ENCODE data around the gene CERS6.

The CERS6 gene

DNA sequence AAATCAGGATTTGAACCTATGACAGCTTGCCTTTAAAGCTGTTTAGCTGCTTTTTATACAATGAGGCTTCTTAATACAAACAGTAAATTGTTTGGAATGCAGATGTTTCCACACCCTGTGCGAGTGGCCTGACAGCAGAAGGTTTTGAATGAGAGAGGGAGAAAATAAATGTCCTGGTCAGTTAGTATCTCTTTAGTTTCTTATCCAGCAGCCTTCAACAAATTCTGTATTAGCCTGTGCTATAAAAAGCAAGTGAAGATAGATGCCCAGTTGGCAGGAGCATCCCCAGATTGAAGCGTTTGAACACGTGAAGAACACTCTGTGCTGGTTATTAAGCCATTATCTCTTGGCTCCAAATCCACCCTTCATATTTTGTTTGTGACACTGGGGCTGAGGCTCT lies 70.6 kb downstream of the CERS6 start:
- Histone ChIP-seq H3K4me3 (ENCODE audit: low read depth in 1 of 2, low read length in 2 of 2) (no peak overlapping the region), H3K4me1 (ENCODE audit: insufficient read depth, low read length) (peaks cover 10% of the 10 kb centered on the region), H3K27me3 (ENCODE audit: control insufficient read depth in 1 of 2, insufficient read depth in 2 of 2, low read length in 2 of 2) (no peaks in the 10 kb centered on the region), H3K36me3 (ENCODE audit: insufficient read depth, low read length) (no peaks in the 10 kb centered on the region), H3K9me3 (ENCODE audit: low read length) (no peaks in the 10 kb centered on the region), H3K27ac (ENCODE audit: low read depth, low read length) (no peak overlapping the region), H3K9ac (ENCODE audit: low read length) (no peak overlapping the region)

DNA sequence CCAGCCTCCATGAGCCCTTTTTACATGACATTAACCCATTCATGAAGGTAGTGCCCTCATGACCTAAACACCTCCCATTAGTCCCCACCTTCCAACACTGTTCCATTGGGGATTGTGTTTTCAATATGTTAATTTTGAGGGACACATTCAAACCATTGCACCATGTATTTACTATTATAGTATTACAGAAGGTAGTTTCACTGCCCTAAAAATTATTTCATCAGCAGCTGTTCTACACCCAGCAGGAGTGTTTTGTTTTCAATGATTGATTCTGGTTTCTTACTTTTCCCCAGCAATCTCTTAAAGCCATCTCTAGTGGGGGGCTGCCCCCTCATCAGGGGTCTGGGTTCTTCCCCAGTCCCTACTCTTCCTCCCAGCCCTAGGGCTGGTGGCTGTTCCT lies 71.9 kb downstream of the CERS6 start:
- no peak overlapping the region for H3K9ac ChIP-seq (ENCODE audit: low read length)
- no peaks in the 10 kb centered on the region for H3K9me3 ChIP-seq (ENCODE audit: low read length)
- no peak overlapping the region for H3K27ac ChIP-seq (ENCODE audit: low read depth, low read length)
- H3K27me3 ChIP-seq (ENCODE audit: control insufficient read depth in 1 of 2, insufficient read depth in 2 of 2, low read length in 2 of 2): no peaks in the 10 kb centered on the region
- H3K4me3 ChIP-seq (ENCODE audit: low read depth in 1 of 2, low read length in 2 of 2): no peak overlapping the region
- peaks cover 10% of the 10 kb centered on the region for H3K4me1 ChIP-seq (ENCODE audit: insufficient read depth, low read length)
- H3K36me3 ChIP-seq (ENCODE audit: insufficient read depth, low read length): no peaks in the 10 kb centered on the region

DNA sequence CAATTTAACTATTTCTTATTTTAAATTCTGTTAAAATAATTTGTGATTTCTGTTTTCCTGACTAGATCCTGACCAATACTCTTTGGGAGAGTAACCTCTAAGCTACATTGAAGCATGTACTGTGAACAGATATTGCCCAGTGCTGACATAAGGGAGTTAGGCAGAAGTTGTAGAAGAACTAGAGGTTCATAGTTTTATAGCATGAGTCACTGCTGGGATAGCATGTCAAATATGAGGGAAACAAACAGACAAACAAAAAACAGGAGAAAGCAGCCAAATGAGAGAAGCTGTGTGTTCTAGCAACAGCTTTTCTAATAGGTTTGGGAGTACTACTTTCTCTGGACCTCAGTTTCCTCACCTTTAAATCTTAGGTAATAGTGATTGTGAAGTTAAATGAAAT lies 72.4 kb downstream of the CERS6 start:
- H3K27ac ChIP-seq (ENCODE audit: low read depth, low read length): no peak overlapping the region
- H3K4me3 ChIP-seq (ENCODE audit: low read depth in 1 of 2, low read length in 2 of 2): no peak overlapping the region
- H3K9me3 ChIP-seq (ENCODE audit: low read length): no peaks in the 10 kb centered on the region
- no peaks in the 10 kb centered on the region for H3K27me3 ChIP-seq (ENCODE audit: control insufficient read depth in 1 of 2, insufficient read depth in 2 of 2, low read length in 2 of 2)
- H3K9ac ChIP-seq (ENCODE audit: low read length): no peak overlapping the region
- H3K36me3 ChIP-seq (ENCODE audit: insufficient read depth, low read length): no peaks in the 10 kb centered on the region
- peaks cover 10% of the 10 kb centered on the region for H3K4me1 ChIP-seq (ENCODE audit: insufficient read depth, low read length)

DNA sequence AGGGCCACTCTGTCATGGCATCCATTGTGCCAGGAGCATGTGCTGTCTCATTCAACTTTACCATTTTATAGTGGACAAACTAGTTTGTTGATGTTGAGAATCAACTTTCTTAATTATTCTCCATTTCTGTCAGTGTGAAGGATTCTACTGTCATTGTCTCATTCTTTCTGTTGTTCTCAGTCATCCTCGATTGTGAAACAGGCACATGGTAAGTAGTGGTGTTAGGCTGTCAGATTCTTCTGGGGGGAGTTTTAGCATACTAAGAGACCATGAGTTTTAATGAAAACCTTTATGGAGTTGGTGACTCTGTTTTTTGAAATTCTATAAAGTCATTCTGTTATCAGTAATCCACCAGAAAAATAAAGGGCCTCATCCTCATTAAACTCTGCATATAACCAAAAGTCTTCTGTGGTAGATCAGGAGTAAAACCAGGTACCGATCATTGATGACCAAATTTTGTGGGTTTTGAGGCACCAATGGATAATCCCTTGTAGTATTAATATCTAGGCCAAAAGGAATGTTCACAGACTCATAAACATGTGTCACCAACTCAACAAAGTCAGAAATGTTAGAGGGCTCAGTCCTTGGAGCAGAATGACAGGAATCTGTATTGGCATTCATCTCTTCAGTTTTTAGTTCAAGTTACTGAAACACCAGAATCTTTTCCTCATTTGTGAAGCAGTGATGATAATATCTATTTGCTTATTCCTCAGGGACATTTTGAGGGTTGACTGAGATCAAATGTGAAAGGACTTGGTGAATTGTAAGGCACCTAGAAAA lies 73.2 kb downstream of the CERS6 start:
- Histone ChIP-seq H3K4me3 (ENCODE audit: low read depth in 1 of 2, low read length in 2 of 2) (no peak overlapping the region), H3K36me3 (ENCODE audit: insufficient read depth, low read length) (no peaks in the 10 kb centered on the region), H3K9ac (ENCODE audit: low read length) (no peak overlapping the region), H3K4me1 (ENCODE audit: insufficient read depth, low read length) (peaks cover 10% of the 10 kb centered on the region), H3K27ac (ENCODE audit: low read depth, low read length) (no peak overlapping the region), H3K9me3 (ENCODE audit: low read length) (no peaks in the 10 kb centered on the region), H3K27me3 (ENCODE audit: control insufficient read depth in 1 of 2, insufficient read depth in 2 of 2, low read length in 2 of 2) (no peaks in the 10 kb centered on the region)

DNA sequence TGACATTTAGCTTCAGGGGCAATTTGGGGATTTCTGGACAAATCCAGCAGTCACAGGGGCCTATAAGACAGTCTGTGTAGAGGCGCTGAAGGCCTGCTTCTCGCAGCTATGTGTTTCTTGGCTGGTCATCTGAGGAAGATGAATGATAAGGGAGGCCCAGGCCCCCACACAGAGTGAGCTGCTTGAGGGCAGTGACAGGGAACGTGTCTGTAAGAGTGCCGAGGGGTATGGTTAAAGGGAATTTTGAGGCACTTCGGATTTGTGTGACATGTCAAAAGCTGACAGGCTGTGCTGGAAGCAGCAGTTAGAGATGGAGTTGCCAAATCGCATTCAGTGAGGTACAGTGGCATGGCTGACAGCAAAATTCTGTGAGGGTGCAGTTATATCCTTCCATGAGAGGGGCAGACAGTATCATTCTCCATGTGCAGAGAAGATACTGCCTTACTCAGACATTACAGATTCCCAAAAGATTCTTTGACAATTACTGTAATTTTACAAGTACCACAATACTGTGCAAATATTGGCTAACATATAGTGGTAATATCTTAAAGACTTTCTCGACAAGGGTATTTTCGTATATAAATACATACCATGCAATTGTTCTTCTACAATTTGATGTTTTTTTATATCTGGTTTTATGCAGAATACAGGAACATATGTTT lies 74.0 kb downstream of the CERS6 start:
- Histone ChIP-seq H3K4me3 (ENCODE audit: low read depth in 1 of 2, low read length in 2 of 2) (no peak overlapping the region), H3K9me3 (ENCODE audit: low read length) (no peaks in the 10 kb centered on the region), H3K36me3 (ENCODE audit: insufficient read depth, low read length) (no peaks in the 10 kb centered on the region), H3K4me1 (ENCODE audit: insufficient read depth, low read length) (peaks cover 10% of the 10 kb centered on the region), H3K27me3 (ENCODE audit: control insufficient read depth in 1 of 2, insufficient read depth in 2 of 2, low read length in 2 of 2) (no peaks in the 10 kb centered on the region), H3K27ac (ENCODE audit: low read depth, low read length) (no peak overlapping the region), H3K9ac (ENCODE audit: low read length) (no peak overlapping the region)

DNA sequence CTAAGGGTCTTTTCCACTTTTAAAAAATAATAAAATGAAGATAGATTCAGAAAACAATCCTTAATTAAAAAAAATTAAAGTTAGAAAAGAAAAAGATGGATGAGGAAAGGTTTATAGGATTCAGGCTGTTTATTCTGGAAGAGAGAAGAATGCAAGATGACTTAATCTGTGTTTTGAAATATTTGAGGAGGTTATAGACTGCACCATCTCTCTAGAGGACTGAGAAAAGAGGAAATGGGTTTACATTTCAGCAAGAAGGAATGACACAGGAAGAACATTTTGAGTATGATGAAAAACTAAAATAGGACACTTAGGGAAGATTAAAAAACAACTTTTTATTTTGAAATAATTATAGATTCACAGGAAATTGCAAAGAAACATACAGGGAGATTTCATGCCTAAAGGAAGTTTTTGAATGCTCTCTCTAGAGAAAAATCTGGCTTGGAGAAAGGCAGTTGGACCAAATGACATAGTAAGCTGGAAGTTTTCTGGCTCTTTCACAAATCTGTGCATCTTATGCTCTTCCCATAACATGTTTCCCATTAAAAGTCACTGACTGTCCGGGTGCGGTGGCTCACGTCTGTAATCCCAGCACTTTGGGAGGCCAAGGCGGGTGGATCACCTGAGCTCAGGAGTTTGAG lies 75.0 kb downstream of the CERS6 start:
- H3K9me3 ChIP-seq (ENCODE audit: low read length): no peaks in the 10 kb centered on the region
- H3K4me1 ChIP-seq (ENCODE audit: insufficient read depth, low read length): peaks cover 9% of the 10 kb centered on the region
- no peak overlapping the region for H3K9ac ChIP-seq (ENCODE audit: low read length)
- no peak overlapping the region for H3K4me3 ChIP-seq (ENCODE audit: low read depth in 1 of 2, low read length in 2 of 2)
- H3K36me3 ChIP-seq (ENCODE audit: insufficient read depth, low read length): no peaks in the 10 kb centered on the region
- H3K27ac ChIP-seq (ENCODE audit: low read depth, low read length): no peak overlapping the region
- H3K27me3 ChIP-seq (ENCODE audit: control insufficient read depth in 1 of 2, insufficient read depth in 2 of 2, low read length in 2 of 2): no peaks in the 10 kb centered on the region

DNA sequence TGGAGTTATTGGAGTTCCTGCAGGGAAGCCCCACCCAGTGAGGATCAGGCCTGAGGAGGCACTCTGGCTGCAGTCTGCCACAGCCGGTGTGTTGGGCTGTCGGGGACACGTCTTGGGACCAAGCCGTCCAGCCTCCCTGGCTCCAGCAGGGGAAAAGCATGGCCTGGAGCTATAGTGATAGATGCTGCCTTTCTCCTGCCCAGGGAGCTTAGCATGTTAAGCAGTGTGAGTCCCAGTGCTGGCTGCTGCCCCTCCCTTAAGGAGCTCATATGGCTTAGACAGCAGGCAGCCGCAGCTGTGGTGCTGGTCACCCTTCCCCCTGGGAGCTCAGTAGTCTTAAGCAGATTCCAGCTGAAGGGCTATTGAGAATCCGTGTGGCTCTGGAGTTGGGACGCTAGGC lies 78.9 kb downstream of the CERS6 start:
- no peaks in the 10 kb centered on the region for H3K36me3 ChIP-seq (ENCODE audit: insufficient read depth, low read length)
- H3K9ac ChIP-seq (ENCODE audit: low read length): no peak overlapping the region
- H3K27me3 ChIP-seq (ENCODE audit: control insufficient read depth in 1 of 2, insufficient read depth in 2 of 2, low read length in 2 of 2): no peaks in the 10 kb centered on the region
- no peaks in the 10 kb centered on the region for H3K9me3 ChIP-seq (ENCODE audit: low read length)
- H3K4me3 ChIP-seq (ENCODE audit: low read depth in 1 of 2, low read length in 2 of 2): no peak overlapping the region
- H3K4me1 ChIP-seq (ENCODE audit: insufficient read depth, low read length): no peaks in the 10 kb centered on the region
- H3K27ac ChIP-seq (ENCODE audit: low read depth, low read length): no peak overlapping the region

DNA sequence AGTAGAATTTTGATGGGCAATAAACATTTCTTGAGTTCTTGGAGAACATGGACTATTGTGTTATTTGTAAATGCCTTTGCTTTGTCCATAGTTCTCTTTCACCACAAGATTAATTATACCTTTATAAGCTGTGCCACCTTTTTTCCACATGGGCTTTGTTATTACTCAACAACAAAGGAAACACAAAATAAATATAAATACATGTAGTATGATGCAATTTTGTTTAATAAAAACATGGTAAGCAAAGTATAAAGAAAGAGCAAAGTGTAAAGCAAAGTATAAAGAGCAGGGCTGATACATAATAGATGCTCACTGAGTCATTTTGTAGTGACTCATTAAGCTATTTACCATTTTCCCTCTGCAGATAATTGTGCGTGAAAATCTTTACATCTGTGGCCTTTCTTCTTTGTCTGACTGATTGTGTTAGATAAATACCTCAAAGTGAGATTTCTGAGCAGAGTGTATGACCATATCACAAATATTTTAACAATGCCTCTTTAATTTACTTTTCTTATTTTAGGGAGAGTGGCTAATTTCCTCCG lies 80.9 kb downstream of the CERS6 start:
- H3K27ac ChIP-seq (ENCODE audit: low read depth, low read length): no peak overlapping the region
- H3K4me1 ChIP-seq (ENCODE audit: insufficient read depth, low read length): no peaks in the 10 kb centered on the region

DNA sequence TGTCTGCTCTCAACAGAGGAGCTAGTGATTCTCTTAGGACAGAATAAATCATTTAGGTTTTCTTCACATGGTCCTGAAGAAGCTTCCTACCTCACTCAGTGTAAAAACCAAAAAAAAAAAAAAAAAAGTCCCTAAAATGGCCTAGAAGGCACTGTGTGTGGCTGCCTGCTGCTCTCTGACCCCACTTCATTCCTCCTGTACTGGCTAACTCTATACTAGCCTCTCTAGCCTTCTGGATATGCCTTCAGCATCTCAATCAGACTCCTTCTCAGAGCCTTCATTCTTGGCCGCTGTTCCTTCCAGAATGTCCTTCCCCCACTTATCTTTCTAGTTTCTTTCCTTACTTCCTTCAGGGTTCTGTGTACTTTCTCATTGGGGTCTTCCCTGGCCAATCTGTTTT lies 82.1 kb downstream of the CERS6 start:
- H3K27ac ChIP-seq (ENCODE audit: low read depth, low read length): no peak overlapping the region
- H3K27me3 ChIP-seq (ENCODE audit: control insufficient read depth in 1 of 2, insufficient read depth in 2 of 2, low read length in 2 of 2): no peaks in the 10 kb centered on the region
- H3K4me1 ChIP-seq (ENCODE audit: insufficient read depth, low read length): no peaks in the 10 kb centered on the region
- peaks cover 5% of the 10 kb centered on the region for H3K9me3 ChIP-seq (ENCODE audit: low read length)
- no peak overlapping the region for H3K9ac ChIP-seq (ENCODE audit: low read length)
- no peaks in the 10 kb centered on the region for H3K36me3 ChIP-seq (ENCODE audit: insufficient read depth, low read length)
- no peak overlapping the region for H3K4me3 ChIP-seq (ENCODE audit: low read depth in 1 of 2, low read length in 2 of 2)

More for the DNA sequence above, 80.9 kb downstream of the CERS6 start:
- Histone ChIP-seq H3K9me3 (ENCODE audit: low read length) (peaks cover 5% of the 10 kb centered on the region), H3K27me3 (ENCODE audit: control insufficient read depth in 1 of 2, insufficient read depth in 2 of 2, low read length in 2 of 2) (no peaks in the 10 kb centered on the region), H3K36me3 (ENCODE audit: insufficient read depth, low read length) (no peaks in the 10 kb centered on the region), H3K9ac (ENCODE audit: low read length) (no peak overlapping the region), H3K4me3 (ENCODE audit: low read depth in 1 of 2, low read length in 2 of 2) (no peak overlapping the region)

DNA sequence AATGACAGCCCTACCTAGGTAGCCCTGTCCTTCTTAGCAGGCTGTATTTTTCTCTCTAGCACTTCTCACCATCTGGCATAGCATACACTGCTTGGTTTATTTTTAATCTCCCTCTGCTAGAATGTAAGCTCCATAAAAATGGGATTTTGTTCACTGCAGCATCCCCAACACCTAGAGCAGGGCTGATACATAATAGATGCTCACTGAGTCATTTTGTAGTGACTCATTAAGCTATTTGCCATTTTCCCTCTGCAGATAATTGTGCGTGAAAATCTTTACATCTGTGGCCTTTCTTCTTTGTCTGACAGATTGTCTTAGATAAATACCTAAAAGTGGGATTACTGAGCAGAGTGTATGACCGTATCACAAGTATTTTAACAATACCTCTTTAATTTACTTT lies 82.5 kb downstream of the CERS6 start:
- H3K4me3 ChIP-seq (ENCODE audit: low read depth in 1 of 2, low read length in 2 of 2): no peak overlapping the region
- H3K27ac ChIP-seq (ENCODE audit: low read depth, low read length): no peak overlapping the region
- H3K36me3 ChIP-seq (ENCODE audit: insufficient read depth, low read length): no peaks in the 10 kb centered on the region
- no peaks in the 10 kb centered on the region for H3K4me1 ChIP-seq (ENCODE audit: insufficient read depth, low read length)
- H3K27me3 ChIP-seq (ENCODE audit: control insufficient read depth in 1 of 2, insufficient read depth in 2 of 2, low read length in 2 of 2): no peaks in the 10 kb centered on the region
- no peak overlapping the region for H3K9ac ChIP-seq (ENCODE audit: low read length)
- H3K9me3 ChIP-seq (ENCODE audit: low read length): peaks cover 5% of the 10 kb centered on the region

DNA sequence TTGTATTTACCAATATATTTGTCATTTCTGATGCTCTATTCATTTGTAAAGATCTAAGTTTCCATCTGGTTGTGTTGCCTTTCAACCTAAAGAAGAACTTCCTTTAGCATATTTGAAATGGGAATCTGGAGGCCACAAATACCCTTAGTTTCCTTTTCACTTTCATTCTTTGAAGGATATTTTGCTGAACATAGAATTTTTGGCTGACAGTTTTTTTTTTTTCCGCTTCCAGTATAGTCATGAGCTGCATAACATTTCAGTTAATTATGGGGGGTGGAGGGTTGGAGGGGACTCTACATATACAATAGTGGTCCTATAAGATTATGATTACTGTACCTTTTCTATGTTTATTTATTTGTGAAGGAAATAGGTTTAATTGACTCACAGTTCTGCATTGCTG lies 83.9 kb downstream of the CERS6 start:
- Histone ChIP-seq H3K4me3 (ENCODE audit: low read depth in 1 of 2, low read length in 2 of 2) (no peak overlapping the region), H3K9me3 (ENCODE audit: low read length) (peaks cover 5% of the 10 kb centered on the region), H3K9ac (ENCODE audit: low read length) (no peak overlapping the region), H3K27me3 (ENCODE audit: control insufficient read depth in 1 of 2, insufficient read depth in 2 of 2, low read length in 2 of 2) (no peaks in the 10 kb centered on the region), H3K27ac (ENCODE audit: low read depth, low read length) (no peak overlapping the region), H3K4me1 (ENCODE audit: insufficient read depth, low read length) (no peaks in the 10 kb centered on the region), H3K36me3 (ENCODE audit: insufficient read depth, low read length) (no peaks in the 10 kb centered on the region)

Measured in muscle layer of colon (tissue), 2 donors.